Measurements from ENCODE around the gene TGFB2.

Gene TGFB2

GRCh38 chr1:218363141-218363540 is 18.0 kb downstream of the TGFB2 start:
- no peak for DNase-seq

GRCh38 chr1:218364028-218364710 is 19.0 kb downstream of the TGFB2 start:
- no peak for DNase-seq

DNA sequence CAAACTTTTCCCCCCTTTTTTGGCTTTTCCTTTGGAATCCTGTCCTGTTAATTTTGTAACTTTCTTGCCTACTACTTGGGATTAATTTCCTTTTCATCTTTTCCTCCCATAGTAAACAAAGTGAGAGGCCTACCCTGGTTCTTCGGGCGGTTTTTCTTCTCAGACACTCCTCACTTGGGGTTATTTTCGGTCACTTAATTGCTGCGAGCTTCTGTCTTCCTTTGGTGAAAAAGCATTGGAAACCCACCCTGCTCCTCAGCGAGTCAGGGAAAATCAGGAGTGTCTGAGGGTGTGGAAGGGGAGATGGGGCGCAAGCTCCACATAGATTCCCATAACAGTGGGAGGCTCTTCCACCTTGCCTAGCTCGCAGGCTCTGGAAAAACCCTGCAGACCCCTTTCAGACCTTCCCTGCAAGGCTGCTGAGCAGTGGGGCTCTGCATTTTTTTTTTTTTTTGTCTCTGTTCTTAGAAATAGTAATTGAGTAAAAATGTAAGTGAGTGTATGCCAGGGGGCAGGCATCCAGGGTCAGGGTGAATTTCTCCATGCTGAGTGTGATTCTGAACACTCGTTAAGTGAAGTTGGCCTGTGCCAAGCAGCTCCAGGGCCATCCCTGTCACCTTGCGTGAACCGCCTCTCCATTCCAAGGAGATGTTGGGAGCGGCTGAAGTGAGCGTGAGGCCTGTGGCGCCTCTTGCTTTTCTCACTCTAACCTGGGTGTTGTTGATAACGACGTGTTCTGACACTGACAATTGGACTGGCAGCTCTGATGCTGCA is 20.3 kb downstream of the TGFB2 start:
- DNase-seq, result no peak

- DNase-seq, result no peak
These were observed 21.4 kb downstream of the TGFB2 start for GRCh38 chr1:218366322-218367052.

- DNase-seq, result no peak
These were observed 22.0 kb downstream of the TGFB2 start for GRCh38 chr1:218367118-218367517.

- DNase-seq, result no peak
These were observed 23.6 kb downstream of the TGFB2 start for GRCh38 chr1:218368686-218369085.

DNA sequence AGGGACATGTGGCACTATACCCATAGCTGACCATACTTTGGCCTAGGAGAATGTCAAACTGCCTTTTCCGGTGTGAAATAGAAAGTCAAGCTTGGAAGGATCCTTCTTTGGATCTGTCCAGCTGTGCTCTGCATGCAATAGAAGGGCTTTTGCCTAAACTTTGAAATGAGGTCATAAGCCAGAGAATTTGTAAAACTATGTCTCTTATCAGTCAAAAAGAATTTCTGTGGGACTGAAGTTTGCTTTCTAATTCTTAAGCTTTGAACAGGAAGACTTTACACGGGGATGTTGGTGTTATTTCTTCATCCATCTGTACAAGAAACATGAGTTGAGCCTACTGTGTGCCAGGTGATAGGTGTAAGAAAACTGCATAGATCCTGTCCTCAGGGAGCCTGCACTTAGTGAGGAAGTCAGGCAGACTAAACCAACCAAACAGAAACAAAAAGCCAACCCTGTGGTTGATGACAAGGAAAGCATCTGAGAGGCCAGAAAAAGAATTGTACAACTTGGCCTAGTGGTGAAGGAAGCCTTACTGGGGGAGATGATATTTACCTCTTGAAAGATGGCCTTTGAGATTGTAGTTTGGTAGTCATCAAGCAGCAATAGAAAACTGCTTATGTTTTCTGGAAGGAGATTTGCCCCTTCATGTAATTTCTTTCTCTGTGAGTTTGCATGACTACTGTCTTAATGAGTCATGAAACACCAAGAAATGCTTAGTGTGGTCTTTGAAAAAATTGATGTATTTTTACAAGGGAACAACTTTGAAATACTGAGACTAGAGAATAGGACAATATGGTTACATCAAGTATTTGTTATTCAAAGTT is 24.8 kb downstream of the TGFB2 start:
- DNase-seq, result no peak

- no peak for DNase-seq
These were observed 27.0 kb downstream of the TGFB2 start for GRCh38 chr1:218371927-218372672.

- no peak for DNase-seq
These were observed 29.5 kb downstream of the TGFB2 start for GRCh38 chr1:218374401-218375353.

GRCh38 chr1:218376722-218377121 is 31.6 kb downstream of the TGFB2 start:
- DNase-seq, result no peak

GRCh38 chr1:218377143-218377660 is 32.1 kb downstream of the TGFB2 start:
- DNase-seq, result peak; percentile 75

DNA sequence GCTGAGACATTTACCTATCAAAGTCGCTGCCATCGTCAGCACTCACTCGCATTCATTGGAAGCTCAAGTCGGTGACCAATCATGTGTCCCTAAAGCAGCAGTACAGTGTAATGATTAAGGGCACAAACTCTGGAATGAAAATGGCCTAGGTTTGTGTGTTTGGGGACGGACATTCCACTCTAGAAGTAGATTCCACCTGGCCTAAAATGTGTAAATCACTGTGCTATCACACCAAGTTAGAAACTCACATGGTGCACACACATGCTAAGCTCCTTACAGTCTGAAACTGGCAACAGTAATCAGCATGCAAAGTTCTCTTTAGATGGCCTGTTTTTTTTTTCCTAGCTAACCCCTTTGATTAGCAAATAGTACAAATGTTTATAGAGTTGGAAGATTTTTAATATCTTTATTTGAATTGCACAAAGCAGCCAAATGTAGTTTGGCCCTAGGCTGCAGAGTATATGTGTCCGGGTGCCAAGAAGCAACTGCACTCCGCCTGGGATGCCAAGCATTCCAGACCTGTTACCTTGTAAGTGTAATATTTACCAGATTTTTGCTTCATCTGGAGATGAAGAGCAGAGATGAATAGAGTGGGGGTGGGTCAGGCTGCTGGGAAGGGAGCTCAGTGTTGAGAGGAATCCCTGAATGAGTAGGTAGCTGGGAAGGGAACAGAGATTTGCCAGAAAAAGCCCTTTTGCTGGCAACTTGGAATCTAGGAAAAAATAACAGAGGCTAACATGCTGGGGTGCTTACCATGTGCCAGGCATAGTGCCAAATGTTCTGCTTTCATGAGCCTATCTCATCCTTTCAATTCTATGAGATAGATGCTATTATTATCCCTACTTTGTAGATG is 35.2 kb downstream of the TGFB2 start:
- no peak for DNase-seq

DNA sequence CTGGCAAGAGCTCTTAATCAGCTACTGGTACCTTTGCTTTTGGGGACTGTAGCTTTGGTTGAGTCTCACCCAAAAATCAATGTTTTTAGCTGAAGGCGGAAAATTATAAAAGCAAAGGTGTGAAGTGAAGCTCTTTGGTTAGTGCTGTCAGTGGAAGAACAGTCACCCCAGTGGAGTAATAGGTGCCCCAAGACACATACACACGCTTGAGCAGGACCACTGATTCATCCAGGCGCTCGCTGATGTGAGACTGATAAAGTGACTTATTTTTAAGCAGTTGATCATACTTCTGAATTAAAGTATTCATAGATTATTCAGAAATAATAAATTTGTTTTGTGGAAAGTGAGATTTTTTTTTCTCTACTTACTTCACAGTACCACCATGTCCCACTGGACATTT is 37.1 kb downstream of the TGFB2 start:
- no peak for DNase-seq

- no peak for DNase-seq
These were observed 37.9 kb downstream of the TGFB2 start for GRCh38 chr1:218383051-218383450.

GRCh38 chr1:218383681-218384080 is 38.5 kb downstream of the TGFB2 start:
- no peak for DNase-seq

DNA sequence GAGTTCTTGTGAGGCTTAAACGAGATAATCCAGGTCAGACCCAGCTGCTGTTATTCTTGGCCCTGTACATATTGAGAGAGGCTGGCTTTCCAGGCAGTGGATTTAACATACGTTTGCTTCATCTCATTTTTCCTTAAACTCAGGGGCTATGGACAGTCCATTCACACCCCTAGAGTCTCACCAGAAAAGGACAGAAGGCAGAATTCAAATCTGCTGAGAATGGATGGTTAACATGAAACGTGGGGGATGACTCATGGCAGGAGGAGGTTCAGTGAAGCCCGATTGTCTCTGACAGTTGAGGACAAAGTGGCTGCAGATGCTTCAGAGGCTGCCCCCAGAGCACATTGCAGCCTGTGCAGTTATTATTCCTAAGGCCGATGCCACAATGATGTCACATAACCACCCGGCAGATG is 39.5 kb downstream of the TGFB2 start:
- no peak for DNase-seq

GRCh38 chr1:218388591-218388990 is 43.5 kb downstream of the TGFB2 start:
- DNase-seq, result no peak

GRCh38 chr1:218390618-218391017 is 45.5 kb downstream of the TGFB2 start:
- DNase-seq, result no peak

GRCh38 chr1:218392780-218393179 is 47.6 kb downstream of the TGFB2 start:
- no peak for DNase-seq

DNA sequence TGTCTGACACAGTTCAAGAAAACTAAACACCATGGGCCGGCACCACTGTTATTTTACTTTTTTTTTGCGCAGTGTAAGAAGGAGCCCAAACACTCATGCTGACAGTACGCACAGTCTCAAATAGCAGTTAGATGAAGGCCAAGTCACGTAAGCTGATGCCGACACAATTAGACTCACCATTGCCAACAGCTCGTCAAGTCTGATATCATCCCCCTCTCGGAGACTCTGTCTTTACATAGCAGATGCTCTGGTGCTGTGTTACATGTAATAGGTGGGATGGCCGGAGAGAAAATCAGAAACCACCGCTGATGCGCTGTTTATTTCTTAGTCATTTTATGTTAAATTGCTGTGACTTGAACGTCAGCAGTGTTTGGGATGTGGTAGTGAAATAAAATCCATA is 49.3 kb downstream of the TGFB2 start:
- no peak for DNase-seq
